Activated naive CD8-positive, alpha-beta T cell treated with anti-CD3 and anti-CD28 coated beads, Interleukin-2, amount 10 ng/mL, durations not matched to agents 7 days and 5 days (primary cell): Measurements from ENCODE around the gene RBMX2. TPM values are rescaled to one million over a fixed set of nuclear protein-coding genes. Genes with fewer than 3 reads are reported as not detected.
"Not testable (repeated sequence)": the region's sequence is repeated elsewhere in the genome, so short reads cannot be mapped to it uniquely, and the experiment has no call there.

Experiments
- ATAC-seq: fragments of 150-1000 bp; cut with Tn5 transposase; one replicate; pipeline ENCODE4 v1.10.0; 2021; ENCODE audit warnings: low read depth, moderate library complexity
- POLR2A ChIA-PET: fragments of 350-600 bp; sonication (Branson Sonifier 250); formaldehyde crosslinking; loops from one replicate; lab custom pipeline; 2021; ENCODE audit warnings: antibody characterized with exemption; lab: Charles Lee
- DNase-seq: peaks from one replicate; pipeline ENCODE4 v3.0.0; 2021
- H3K27ac Mint-ChIP-seq: one replicate; pipeline ENCODE4 v1.8.0; 2022; ENCODE audit warnings: mild to moderate bottlenecking, mixed read lengths
- H3K27me3 Mint-ChIP-seq: one replicate; pipeline ENCODE4 v1.8.0; 2022; ENCODE audit warnings: mild to moderate bottlenecking, moderate library complexity, mixed read lengths
- H3K36me3 Mint-ChIP-seq: one replicate; pipeline ENCODE4 v1.8.0; 2021; ENCODE audit warnings: mild to moderate bottlenecking, mixed read lengths
- H3K4me1 Mint-ChIP-seq: one replicate; pipeline ENCODE4 v1.8.0; 2021; ENCODE audit warnings: mixed read lengths
- H3K4me3 Mint-ChIP-seq: one replicate; pipeline ENCODE4 v1.8.0; 2022; ENCODE audit warnings: mild to moderate bottlenecking, moderate library complexity, mixed read lengths
- H3K9me3 Mint-ChIP-seq: one replicate; pipeline ENCODE4 v1.8.0; 2021; ENCODE audit warnings: mixed read lengths
- total RNA-seq, 2 experiments: library from RNA; stranded (reverse); gene quantifications; one replicate each; pipeline ENCODE4 v1.2.3, GENCODE V29; 2021

The RBMX2 gene, protein sequence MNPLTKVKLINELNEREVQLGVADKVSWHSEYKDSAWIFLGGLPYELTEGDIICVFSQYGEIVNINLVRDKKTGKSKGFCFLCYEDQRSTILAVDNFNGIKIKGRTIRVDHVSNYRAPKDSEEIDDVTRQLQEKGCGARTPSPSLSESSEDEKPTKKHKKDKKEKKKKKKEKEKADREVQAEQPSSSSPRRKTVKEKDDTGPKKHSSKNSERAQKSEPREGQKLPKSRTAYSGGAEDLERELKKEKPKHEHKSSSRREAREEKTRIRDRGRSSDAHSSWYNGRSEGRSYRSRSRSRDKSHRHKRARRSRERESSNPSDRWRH
- total RNA-seq = 10 to 100 TPM; 28.0 to 29.1 TPM

DNA sequence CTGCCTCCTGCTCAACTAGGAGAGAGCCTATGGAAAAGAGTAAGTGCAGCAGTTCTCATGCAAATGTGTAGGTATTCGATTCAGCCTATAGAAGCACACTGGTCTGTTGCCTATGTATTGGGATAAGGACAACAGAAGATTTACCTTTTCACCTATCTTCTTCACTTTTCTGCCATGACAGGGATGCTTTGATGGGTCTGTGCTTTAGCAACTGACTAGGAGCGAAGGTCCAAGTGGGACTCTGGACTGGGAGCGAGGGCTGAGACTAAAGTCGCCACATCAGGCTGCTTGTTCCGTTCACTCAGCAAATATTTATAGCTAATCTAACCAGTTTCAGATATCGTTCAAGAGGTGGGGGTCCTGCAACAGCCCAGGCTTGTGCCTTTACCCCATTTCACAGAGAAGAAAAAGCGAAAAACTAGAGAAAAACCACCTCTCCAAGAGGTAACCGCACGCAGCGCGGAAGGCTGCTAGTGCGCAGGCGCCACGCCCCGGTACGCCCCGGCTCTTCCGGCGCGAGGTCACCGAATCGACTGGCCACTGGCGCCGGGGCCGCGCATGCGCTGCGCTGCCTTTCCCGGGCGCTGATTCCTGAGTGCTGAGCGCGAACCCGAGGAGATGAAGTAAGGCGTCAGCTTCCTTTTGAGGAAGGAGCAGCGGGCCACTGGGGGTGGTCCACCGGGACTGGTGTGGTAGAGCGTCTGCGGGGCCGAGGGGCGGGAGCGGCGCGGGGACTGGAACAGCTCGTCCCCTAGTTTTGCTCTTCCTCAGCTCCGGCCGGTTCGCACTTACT is at the start of gene RBMX2:
Gene RBMX2, plus strand, starts transcription at position 573 of the 793 bp plus-strand sequence. Its CDS starts 46 bp downstream, at position 619.
- DNase-seq = peak; percentile 79
- Mint-ChIP-seq H3K4me1 (peaks cover 11% of the 10 kb centered on the region), H3K27me3 (peaks cover 10% of the 10 kb centered on the region), H3K4me3 (peak within 1 kb of the TSS; percentile 99), H3K36me3 (peaks cover 10% of the 10 kb centered on the region), H3K27ac (peak within 1 kb of the TSS; percentile 88), H3K9me3 (no peaks in the 10 kb centered on the region)
- POLR2A ChIA-PET = interaction anchor here (0.7 kb wide), 1 partner anchor 62 kb away, joined by 3 read pairs; the partner anchor contains the start of gene SLC25A14
- peak; percentile 95 for ATAC-seq

DNA sequence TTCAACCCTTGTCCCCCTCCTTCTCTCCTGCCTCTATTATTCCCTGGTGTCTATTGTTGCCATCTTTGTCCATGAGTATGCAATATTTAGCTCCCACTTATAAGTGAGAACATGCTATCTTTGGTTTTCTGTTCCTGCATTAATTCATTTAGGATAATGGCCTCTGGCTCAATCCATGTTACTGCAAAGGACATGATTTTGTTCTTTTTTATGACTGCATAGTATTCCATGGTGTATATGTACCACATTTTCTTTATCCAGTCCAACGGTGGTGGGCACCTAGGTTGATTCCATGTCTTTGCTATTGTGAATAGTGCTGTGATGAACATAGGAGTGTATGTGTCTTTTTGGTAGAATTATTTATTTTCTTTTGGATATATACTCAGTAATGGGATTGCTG is 49.7 kb upstream of the RBMX2 start:
- peaks cover 14% of the 10 kb centered on the region for H3K36me3 Mint-ChIP-seq
- H3K4me3 Mint-ChIP-seq, POLR2A ChIA-PET, DNase-seq, H3K27me3 Mint-ChIP-seq, H3K4me1 Mint-ChIP-seq, ATAC-seq, H3K9me3 Mint-ChIP-seq, H3K27ac Mint-ChIP-seq: not testable (repeated sequence)

DNA sequence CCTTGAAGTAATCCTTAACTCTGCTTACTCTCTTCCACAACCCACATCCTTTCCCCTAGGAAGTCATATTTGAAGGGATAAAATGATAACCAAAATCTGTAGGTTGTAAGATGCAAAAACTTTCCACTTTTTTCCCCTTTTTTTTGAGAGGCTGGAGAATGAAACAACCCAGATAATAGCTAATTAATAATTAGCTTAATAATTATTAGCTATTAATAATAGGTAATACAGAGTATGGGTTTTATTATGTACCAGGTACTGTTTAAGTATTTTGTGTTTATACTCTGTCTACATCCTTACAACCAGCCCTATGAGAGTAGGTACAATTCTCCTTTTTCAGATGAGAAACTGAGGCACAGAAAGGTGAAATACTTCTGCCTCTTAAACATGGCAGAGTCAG is 25.7 kb upstream of the RBMX2 start:
- Mint-ChIP-seq H3K4me1 (no peaks in the 10 kb centered on the region), H3K4me3 (no peak overlapping the region), H3K36me3 (no peaks in the 10 kb centered on the region), H3K27me3 (no peaks in the 10 kb centered on the region), H3K27ac (no peak overlapping the region), H3K9me3 (no peaks in the 10 kb centered on the region)
- DNase-seq = no peak
- POLR2A ChIA-PET = no interaction called here
- ATAC-seq = no peak

DNA sequence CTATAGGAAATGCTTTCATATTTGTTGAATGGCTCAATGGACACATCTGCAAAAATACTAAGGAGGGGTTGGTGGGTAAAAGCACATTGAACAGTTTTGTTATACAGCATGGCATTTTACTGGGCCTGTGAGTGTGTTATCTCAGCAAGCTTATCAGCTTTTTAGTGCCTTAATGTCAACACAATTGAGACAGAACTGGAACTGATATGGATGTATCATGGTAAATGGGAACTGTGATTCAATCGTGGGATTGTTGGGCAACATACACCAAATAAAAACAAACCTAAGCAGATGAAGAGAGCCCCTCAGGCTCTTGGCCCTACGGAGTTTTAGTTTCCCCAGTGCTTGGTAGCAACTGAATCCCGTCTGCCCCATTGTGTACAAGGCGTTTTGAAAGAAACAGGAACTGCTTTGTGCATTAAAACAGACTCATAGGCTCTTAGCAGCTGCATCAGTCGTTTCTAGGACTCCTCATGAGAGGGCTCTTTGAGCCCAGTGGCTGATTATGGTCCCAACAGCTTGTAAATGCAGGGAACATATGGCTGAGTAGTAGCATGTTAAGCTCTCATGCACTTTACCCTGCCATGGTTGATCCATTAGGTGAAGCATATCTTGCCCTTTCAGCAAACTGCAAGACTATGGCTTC is 23.6 kb upstream of the RBMX2 start:
- Mint-ChIP-seq H3K9me3 (no peaks in the 10 kb centered on the region), H3K4me1 (no peaks in the 10 kb centered on the region), H3K4me3 (no peak overlapping the region), H3K27me3 (no peaks in the 10 kb centered on the region), H3K36me3 (no peaks in the 10 kb centered on the region), H3K27ac (no peak overlapping the region)
- ATAC-seq = no peak
- DNase-seq = no peak
- POLR2A ChIA-PET = no interaction called here

DNA sequence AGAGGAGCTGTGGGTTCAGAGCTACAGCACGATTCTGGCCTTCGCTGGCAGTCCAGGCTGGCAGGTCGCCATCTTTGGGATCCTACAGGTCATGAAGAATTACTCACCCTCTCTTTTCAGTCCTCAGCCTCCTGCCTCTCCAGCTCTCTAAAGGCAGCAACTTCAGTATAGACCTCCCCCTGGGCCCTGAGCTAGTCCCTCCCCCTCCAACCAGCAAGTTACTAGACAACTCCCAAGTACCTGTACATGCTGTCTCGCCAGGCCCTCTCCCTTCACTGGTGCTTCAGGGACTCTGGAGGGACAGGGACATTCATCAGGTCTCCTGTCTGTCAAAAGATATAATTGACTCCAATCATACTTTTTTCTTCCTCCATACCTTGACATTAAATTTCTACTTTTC is 16.3 kb upstream of the RBMX2 start, which contains the start of gene GPR119:
Gene GPR119, minus strand, starts transcription at position 155 of the 400 bp plus-strand sequence. CDS start 227 bp downstream, outside the sequence.
- DNase-seq (no peak), ATAC-seq (no peak)
- Mint-ChIP-seq H3K27ac (no peak within 1 kb of the TSS), H3K4me1 (no peaks in the 10 kb centered on the region), H3K27me3 (no peaks in the 10 kb centered on the region), H3K9me3 (no peaks in the 10 kb centered on the region), H3K4me3 (no peak within 1 kb of the TSS), H3K36me3 (no peaks in the 10 kb centered on the region)
- POLR2A ChIA-PET = no interaction called here

DNA sequence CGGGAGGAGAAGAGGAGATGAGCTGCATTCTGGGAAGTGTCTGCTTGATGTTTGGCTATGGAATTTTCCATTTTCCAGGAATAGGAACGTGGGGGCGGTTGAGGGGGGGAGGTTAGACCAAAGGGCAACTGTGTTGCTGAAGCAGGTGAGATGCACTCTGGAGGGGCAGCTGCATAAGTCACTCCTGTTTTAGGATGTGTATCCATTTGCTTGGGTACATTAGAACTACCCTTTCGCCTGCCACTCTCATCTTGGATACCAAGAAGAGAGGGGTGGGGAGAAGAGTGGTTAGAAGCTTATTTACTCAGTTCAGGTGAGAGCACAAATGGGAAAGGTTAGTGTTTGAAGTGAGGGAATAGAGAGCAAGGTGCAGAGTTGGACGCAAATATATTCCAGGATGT is 15.4 kb upstream of the RBMX2 start:
- H3K27ac Mint-ChIP-seq = no peak overlapping the region
- H3K27me3 Mint-ChIP-seq = no peaks in the 10 kb centered on the region
- POLR2A ChIA-PET = no interaction called here
- no peak for DNase-seq
- no peak overlapping the region for H3K4me3 Mint-ChIP-seq
- H3K9me3 Mint-ChIP-seq = no peaks in the 10 kb centered on the region
- H3K36me3 Mint-ChIP-seq = no peaks in the 10 kb centered on the region
- no peak for ATAC-seq
- H3K4me1 Mint-ChIP-seq = no peaks in the 10 kb centered on the region

DNA sequence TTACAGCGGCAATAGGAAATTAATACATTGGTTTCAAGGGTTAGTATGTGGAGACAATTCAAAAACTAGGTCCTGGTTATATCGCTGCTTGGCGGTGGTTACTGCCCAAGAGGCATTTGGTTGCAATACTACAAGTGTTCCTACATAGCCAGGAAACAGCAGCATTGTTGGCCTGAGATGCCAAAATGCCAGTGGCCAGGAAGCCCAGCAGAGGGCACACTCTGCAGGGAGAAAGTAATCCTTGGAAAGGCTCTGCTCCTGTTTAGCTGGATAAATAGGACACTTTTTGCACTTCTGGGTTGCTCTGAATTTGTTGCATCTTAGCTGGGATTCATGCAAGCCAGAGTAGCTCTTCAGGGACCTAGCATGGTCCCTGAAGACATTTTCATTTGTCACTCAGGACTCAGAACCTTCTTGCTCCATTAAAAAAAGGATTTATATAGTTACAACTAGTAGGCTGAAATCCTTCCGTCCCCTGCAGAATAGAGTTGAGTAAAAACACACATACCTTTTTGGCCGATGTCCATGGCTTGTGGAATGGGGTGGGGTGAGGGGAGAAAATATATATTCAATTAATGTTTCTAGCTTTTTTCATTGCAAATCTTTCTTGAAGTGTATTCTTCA is 8.2 kb upstream of the RBMX2 start:
- H3K9me3 Mint-ChIP-seq = no peaks in the 10 kb centered on the region
- POLR2A ChIA-PET = no interaction called here
- no peaks in the 10 kb centered on the region for H3K36me3 Mint-ChIP-seq
- no peaks in the 10 kb centered on the region for H3K4me1 Mint-ChIP-seq
- peaks cover 11% of the 10 kb centered on the region for H3K27me3 Mint-ChIP-seq
- H3K27ac Mint-ChIP-seq = no peak overlapping the region
- no peak overlapping the region for H3K4me3 Mint-ChIP-seq
- ATAC-seq (no peak), DNase-seq (no peak)

DNA sequence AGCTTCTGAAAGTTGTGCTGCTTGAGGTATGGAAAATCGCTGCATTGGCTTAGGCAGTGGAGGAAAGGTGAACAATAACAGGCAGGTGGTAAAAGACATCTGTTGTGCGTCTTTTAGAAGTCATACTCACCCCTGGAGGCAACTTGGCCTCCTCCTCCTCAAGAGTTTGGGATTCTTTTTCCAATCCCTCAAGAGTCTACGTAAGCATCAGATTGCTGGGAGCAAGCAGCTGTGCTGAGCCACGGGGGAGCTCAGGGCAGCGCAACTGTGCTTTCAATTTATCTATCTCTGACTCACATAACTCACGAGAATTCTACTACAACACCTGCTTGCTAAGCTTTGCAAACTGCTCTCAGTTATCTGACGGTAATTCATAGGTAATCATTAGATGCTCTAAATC is 6.4 kb upstream of the RBMX2 start:
- H3K36me3 Mint-ChIP-seq = no peaks in the 10 kb centered on the region
- ATAC-seq = no peak
- no peak overlapping the region for H3K4me3 Mint-ChIP-seq
- H3K27me3 Mint-ChIP-seq = peaks cover 11% of the 10 kb centered on the region
- no peaks in the 10 kb centered on the region for H3K4me1 Mint-ChIP-seq
- no peak for DNase-seq
- H3K27ac Mint-ChIP-seq = no peak overlapping the region
- no peaks in the 10 kb centered on the region for H3K9me3 Mint-ChIP-seq
- POLR2A ChIA-PET = no interaction called here

DNA sequence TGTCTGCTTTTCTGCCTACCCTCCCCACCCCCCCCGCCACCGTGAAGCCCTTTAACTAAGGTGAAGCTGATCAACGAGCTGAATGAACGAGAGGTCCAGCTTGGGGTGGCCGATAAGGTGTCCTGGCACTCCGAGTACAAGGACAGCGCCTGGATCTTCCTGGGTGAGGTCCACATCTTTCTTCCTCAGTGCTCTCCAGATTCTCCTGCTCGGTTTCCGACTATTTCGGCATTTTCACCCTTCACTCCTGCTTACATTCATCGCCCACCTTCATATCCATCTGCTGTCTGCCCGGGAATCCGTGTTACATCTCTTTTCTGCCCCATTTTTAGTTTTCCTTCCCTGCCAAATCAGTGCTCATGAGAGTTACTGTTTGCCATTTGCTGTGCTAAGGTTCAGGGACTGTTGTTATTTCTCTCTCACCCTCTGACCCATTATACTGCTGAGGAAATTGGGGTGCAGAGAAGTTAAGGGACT is 459 bp downstream of the RBMX2 start:
- peaks cover 10% of the 10 kb centered on the region for H3K36me3 Mint-ChIP-seq
- DNase-seq (no peak), ATAC-seq (no peak)
- H3K9me3 Mint-ChIP-seq = no peaks in the 10 kb centered on the region
- peaks cover 3% of the 10 kb centered on the region for H3K27me3 Mint-ChIP-seq
- peak overlapping the region; percentile 88 for H3K27ac Mint-ChIP-seq
- POLR2A ChIA-PET = interaction anchor here (0.7 kb wide), 1 partner anchor 62 kb away, joined by 3 read pairs; the partner anchor contains the start of gene SLC25A14
- H3K4me1 Mint-ChIP-seq = peaks cover 11% of the 10 kb centered on the region
- peak overlapping the region; percentile 99 for H3K4me3 Mint-ChIP-seq

DNA sequence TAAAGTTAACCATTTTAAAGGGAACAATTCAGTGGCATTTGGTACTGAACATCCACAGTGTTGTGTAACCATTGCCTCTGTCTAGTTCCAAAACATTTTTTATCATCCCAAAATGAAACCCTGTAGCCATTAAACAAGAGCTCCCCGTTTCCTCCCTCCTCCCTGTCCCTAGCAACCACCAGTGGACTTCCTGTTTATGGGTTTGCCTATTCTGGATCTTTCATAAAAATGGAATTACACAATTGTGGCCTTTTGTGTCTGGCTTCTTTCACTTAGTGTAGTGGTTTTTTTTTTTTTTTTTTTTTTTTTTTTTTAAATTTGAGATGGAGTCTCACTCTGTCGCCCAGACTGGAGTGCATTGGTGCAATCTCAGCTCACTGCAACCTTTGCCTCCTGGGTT is 11.6 kb downstream of the RBMX2 start:
- ATAC-seq = no peak
- Mint-ChIP-seq H3K4me1 (no peaks in the 10 kb centered on the region), H3K27ac (no peak overlapping the region), H3K36me3 (peaks cover 17% of the 10 kb centered on the region), H3K9me3 (no peaks in the 10 kb centered on the region), H3K4me3 (no peak overlapping the region), H3K27me3 (no peaks in the 10 kb centered on the region)
- no peak for DNase-seq
- POLR2A ChIA-PET = no interaction called here

DNA sequence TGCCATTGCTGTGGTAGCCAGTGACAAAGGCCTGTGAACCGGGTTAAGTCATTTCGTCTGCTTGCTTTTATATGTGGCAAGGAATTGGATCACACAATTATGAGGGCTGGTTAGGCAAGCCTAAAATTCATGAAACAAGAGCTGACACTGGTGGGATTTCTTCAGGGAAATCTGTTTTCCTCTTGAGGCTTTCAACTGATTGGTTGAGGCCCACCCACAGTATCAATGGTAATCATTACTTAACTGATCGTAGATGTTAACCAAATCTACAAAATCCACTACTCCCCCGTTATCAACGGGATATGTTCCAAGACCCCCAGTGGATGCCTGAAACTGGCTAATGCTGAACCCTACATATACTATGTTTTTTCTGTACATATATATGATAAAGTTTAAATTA is 13.0 kb downstream of the RBMX2 start:
- Mint-ChIP-seq H3K4me3 (no peak overlapping the region), H3K27ac (no peak overlapping the region)
- DNase-seq = no peak

DNA sequence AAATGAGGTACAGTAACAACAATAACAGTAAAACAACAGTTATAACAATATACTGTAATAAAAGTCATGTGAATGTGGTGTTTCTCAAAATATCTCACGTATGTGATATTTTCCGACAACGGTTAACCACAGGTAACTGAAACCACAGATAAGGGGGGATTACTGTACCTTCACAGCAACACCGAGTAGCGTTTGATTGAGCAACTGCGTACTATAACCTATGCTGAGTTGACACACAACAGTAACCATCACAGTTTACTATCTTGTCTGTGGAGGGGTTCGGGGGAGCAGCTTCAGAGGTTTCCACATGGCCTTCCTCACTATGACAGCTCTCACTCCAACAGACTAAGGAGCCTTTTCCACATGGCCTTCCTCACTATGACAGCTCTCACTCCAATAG is 13.4 kb downstream of the RBMX2 start:
- H3K4me1 Mint-ChIP-seq = no peaks in the 10 kb centered on the region
- H3K36me3 Mint-ChIP-seq = peaks cover 12% of the 10 kb centered on the region
- no peaks in the 10 kb centered on the region for H3K27me3 Mint-ChIP-seq
- no peak overlapping the region for H3K27ac Mint-ChIP-seq
- H3K9me3 Mint-ChIP-seq = no peaks in the 10 kb centered on the region
- POLR2A ChIA-PET = no interaction called here
- no peak overlapping the region for H3K4me3 Mint-ChIP-seq
- DNase-seq = no peak
- no peak for ATAC-seq

More for the DNA sequence above, 13.0 kb downstream of the RBMX2 start:
- no peak for ATAC-seq
- Mint-ChIP-seq H3K9me3 (no peaks in the 10 kb centered on the region), H3K4me1 (no peaks in the 10 kb centered on the region), H3K27me3 (no peaks in the 10 kb centered on the region), H3K36me3 (peaks cover 12% of the 10 kb centered on the region)
- POLR2A ChIA-PET = no interaction called here

DNA sequence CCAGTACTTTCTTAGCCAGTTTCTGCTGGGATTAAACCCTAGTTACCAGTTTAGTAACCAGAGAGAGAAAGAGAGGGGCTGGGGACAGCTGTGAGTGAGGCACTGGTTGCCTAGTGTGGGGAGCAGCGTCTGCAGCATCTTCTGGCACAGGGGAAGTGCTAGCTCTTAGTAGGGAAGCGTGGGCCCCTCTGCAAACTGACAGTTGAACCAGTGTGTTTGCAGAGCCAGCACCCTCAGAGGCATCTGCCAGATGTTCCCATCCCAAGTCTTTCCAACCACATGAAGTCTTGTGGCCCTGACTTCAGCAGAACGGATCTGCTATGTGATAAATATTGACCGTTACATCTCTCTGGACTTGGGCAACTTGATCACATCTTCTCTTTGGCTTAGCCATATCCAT is 15.0 kb downstream of the RBMX2 start:
- Mint-ChIP-seq H3K9me3 (no peaks in the 10 kb centered on the region), H3K4me1 (no peaks in the 10 kb centered on the region), H3K27ac (no peak overlapping the region), H3K36me3 (peaks cover 8% of the 10 kb centered on the region), H3K27me3 (no peaks in the 10 kb centered on the region), H3K4me3 (no peak overlapping the region)
- no peak for ATAC-seq
- POLR2A ChIA-PET = no interaction called here
- DNase-seq = no peak
